ENCODE data around the gene BRINP2.

GRCh38 chr1:177126267-177126666 is 44.5 kb upstream of the BRINP2 start:
- TF ChIP-seq RCOR1 (IDR thresholded peaks at IDR 0.05; ENCODE audit: insufficient replicate concordance, low read length): no peak
- TF ChIP-seq, protein P1, sequence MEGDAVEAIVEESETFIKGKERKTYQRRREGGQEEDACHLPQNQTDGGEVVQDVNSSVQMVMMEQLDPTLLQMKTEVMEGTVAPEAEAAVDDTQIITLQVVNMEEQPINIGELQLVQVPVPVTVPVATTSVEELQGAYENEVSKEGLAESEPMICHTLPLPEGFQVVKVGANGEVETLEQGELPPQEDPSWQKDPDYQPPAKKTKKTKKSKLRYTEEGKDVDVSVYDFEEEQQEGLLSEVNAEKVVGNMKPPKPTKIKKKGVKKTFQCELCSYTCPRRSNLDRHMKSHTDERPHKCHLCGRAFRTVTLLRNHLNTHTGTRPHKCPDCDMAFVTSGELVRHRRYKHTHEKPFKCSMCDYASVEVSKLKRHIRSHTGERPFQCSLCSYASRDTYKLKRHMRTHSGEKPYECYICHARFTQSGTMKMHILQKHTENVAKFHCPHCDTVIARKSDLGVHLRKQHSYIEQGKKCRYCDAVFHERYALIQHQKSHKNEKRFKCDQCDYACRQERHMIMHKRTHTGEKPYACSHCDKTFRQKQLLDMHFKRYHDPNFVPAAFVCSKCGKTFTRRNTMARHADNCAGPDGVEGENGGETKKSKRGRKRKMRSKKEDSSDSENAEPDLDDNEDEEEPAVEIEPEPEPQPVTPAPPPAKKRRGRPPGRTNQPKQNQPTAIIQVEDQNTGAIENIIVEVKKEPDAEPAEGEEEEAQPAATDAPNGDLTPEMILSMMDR (conservative IDR thresholded peaks at IDR 0.05; ENCODE audit: low read depth, low read length): no peak

All from IMR-90 (cell line).